Gastrocnemius medialis (tissue), 4 donors: ENCODE measurements around the gene CEP290.

Experiments used
- CTCF ChIP-seq, 5 experiments: fragments of 450-650 bp in 3 of 5; fragments of 200-600 bp in 2 of 5; sonication (generic) in 2 of 5; IDR thresholded peaks in 4 of 5; conservative IDR thresholded peaks in 1 of 5; 1 replicate in 4 of 5; 2 replicates in 1 of 5; pipeline ENCODE4 v1.5.1; 2016 to 2019; ENCODE audit warnings: antibody characterized with exemption in 5 of 5, mild to moderate bottlenecking in 3 of 5, moderate library complexity in 3 of 5
- POLR2A ChIP-seq, 2 donors: fragments of 450-650 bp; IDR thresholded peaks; one replicate each; pipeline ENCODE4 v1.6.1; 2017; ENCODE audit warnings: antibody characterized with exemption in 2 of 2, mild to moderate bottlenecking in 2 of 2, moderate library complexity in 2 of 2

GRCh38 chr12:88052686-88053085 lies 89.2 kb downstream of the CEP290 start:
- TF ChIP-seq CTCF (IDR thresholded peaks at IDR 0.05 in 4 of 5, conservative IDR thresholded peaks at IDR 0.05 in 1 of 5) (no peak), POLR2A (IDR thresholded peaks at IDR 0.05) (no peak)
